Measurements from ENCODE around the gene ADGRE1. TPM values are rescaled to one million over a fixed set of nuclear protein-coding genes. Genes with fewer than 3 reads are reported as not detected.

Gene ADGRE1
- total RNA-seq, 1 donor from 2014 or later = not detected

GRCh38 chr19:6948884-6949283, 61.5 kb downstream of the ADGRE1 start:
- Mint-ChIP-seq H3K36me3 (ENCODE audit: unreplicated experiment) (no peaks in the 10 kb centered on the region), H3K4me1 (ENCODE audit: unreplicated experiment) (no peaks in the 10 kb centered on the region), H3K9me3 (ENCODE audit: unreplicated experiment) (peaks cover 16% of the 10 kb centered on the region), H3K27me3 (ENCODE audit: unreplicated experiment) (no peaks in the 10 kb centered on the region), H3K27ac (ENCODE audit: unreplicated experiment) (no peak overlapping the region), H3K4me3 (ENCODE audit: unreplicated experiment) (no peak overlapping the region)
- no peak for DNase-seq (ENCODE audit: extremely low spot score, unreplicated experiment)
- TF ChIP-seq, protein P1, sequence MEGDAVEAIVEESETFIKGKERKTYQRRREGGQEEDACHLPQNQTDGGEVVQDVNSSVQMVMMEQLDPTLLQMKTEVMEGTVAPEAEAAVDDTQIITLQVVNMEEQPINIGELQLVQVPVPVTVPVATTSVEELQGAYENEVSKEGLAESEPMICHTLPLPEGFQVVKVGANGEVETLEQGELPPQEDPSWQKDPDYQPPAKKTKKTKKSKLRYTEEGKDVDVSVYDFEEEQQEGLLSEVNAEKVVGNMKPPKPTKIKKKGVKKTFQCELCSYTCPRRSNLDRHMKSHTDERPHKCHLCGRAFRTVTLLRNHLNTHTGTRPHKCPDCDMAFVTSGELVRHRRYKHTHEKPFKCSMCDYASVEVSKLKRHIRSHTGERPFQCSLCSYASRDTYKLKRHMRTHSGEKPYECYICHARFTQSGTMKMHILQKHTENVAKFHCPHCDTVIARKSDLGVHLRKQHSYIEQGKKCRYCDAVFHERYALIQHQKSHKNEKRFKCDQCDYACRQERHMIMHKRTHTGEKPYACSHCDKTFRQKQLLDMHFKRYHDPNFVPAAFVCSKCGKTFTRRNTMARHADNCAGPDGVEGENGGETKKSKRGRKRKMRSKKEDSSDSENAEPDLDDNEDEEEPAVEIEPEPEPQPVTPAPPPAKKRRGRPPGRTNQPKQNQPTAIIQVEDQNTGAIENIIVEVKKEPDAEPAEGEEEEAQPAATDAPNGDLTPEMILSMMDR (IDR thresholded peaks at IDR 0.05) = no peak

- no peaks in the 10 kb centered on the region for H3K36me3 Mint-ChIP-seq (ENCODE audit: unreplicated experiment)
- H3K27ac Mint-ChIP-seq (ENCODE audit: unreplicated experiment) = no peak overlapping the region
- H3K4me1 Mint-ChIP-seq (ENCODE audit: unreplicated experiment) = no peaks in the 10 kb centered on the region
- H3K9me3 Mint-ChIP-seq (ENCODE audit: unreplicated experiment) = peaks cover 10% of the 10 kb centered on the region
- no peak overlapping the region for H3K4me3 Mint-ChIP-seq (ENCODE audit: unreplicated experiment)
- DNase-seq (ENCODE audit: extremely low spot score, unreplicated experiment) = no peak
- H3K27me3 Mint-ChIP-seq (ENCODE audit: unreplicated experiment) = no peaks in the 10 kb centered on the region
- TF ChIP-seq, protein P1 (IDR thresholded peaks at IDR 0.05) = no peak
These were observed 65.6 kb downstream of the ADGRE1 start for GRCh38 chr19:6952956-6953355.

GRCh38 chr19:6955082-6955481, 67.7 kb downstream of the ADGRE1 start:
- Mint-ChIP-seq H3K36me3 (ENCODE audit: unreplicated experiment) (no peaks in the 10 kb centered on the region), H3K27me3 (ENCODE audit: unreplicated experiment) (no peaks in the 10 kb centered on the region), H3K4me3 (ENCODE audit: unreplicated experiment) (no peak overlapping the region), H3K9me3 (ENCODE audit: unreplicated experiment) (peaks cover 10% of the 10 kb centered on the region), H3K4me1 (ENCODE audit: unreplicated experiment) (no peaks in the 10 kb centered on the region), H3K27ac (ENCODE audit: unreplicated experiment) (no peak overlapping the region)
- no peak for DNase-seq (ENCODE audit: extremely low spot score, unreplicated experiment)
- TF ChIP-seq, protein P1 (IDR thresholded peaks at IDR 0.05) = no peak

- no peaks in the 10 kb centered on the region for H3K27me3 Mint-ChIP-seq (ENCODE audit: unreplicated experiment)
- no peak for DNase-seq (ENCODE audit: extremely low spot score, unreplicated experiment)
- H3K27ac Mint-ChIP-seq (ENCODE audit: unreplicated experiment) = no peak overlapping the region
- TF ChIP-seq, protein P1 (IDR thresholded peaks at IDR 0.05) = no peak
- no peaks in the 10 kb centered on the region for H3K4me1 Mint-ChIP-seq (ENCODE audit: unreplicated experiment)
- no peak overlapping the region for H3K4me3 Mint-ChIP-seq (ENCODE audit: unreplicated experiment)
- peaks cover 16% of the 10 kb centered on the region for H3K9me3 Mint-ChIP-seq (ENCODE audit: unreplicated experiment)
- H3K36me3 Mint-ChIP-seq (ENCODE audit: unreplicated experiment) = no peaks in the 10 kb centered on the region
These were observed 69.2 kb downstream of the ADGRE1 start for GRCh38 chr19:6956573-6956972.

GRCh38 chr19:6958791-6959190, 71.4 kb downstream of the ADGRE1 start:
- Mint-ChIP-seq H3K27ac (ENCODE audit: unreplicated experiment) (no peak overlapping the region), H3K4me3 (ENCODE audit: unreplicated experiment) (no peak overlapping the region), H3K36me3 (ENCODE audit: unreplicated experiment) (no peaks in the 10 kb centered on the region), H3K27me3 (ENCODE audit: unreplicated experiment) (no peaks in the 10 kb centered on the region), H3K9me3 (ENCODE audit: unreplicated experiment) (peaks cover 15% of the 10 kb centered on the region), H3K4me1 (ENCODE audit: unreplicated experiment) (no peaks in the 10 kb centered on the region)
- TF ChIP-seq, protein P1 (IDR thresholded peaks at IDR 0.05) = no peak
- no peak for DNase-seq (ENCODE audit: extremely low spot score, unreplicated experiment)
